ENCODE measurements around the gene PTCHD1. TPM values are rescaled to one million over a fixed set of nuclear protein-coding genes. Genes with fewer than 3 reads are reported as not detected.

Gene PTCHD1
- total RNA-seq, 1 donor from 2014 or later = 0.20 TPM

GRCh38 chrX:23435575-23435974 lies 100.9 kb downstream of the PTCHD1 start:
- no peaks in the 10 kb centered on the region for H3K27me3 ChIP-seq
- intact Hi-C loops (cut with DNase I) = no loop called here
- ATAC-seq (no peak), DNase-seq (no peak)
- no peaks in the 10 kb centered on the region for H3K9me3 ChIP-seq
- no peaks in the 10 kb centered on the region for H3K36me3 ChIP-seq
- H3K4me3 ChIP-seq = no peak overlapping the region
- H3K27ac ChIP-seq = no peak overlapping the region
- TF ChIP-seq CTCF (IDR thresholded peaks at IDR 0.05) = no peak
- H3K4me1 ChIP-seq = no peaks in the 10 kb centered on the region

- no peaks in the 10 kb centered on the region for H3K36me3 ChIP-seq
- no peaks in the 10 kb centered on the region for H3K9me3 ChIP-seq
- no peak for TF ChIP-seq CTCF (IDR thresholded peaks at IDR 0.05)
- intact Hi-C loops (cut with DNase I) = no loop called here
- ATAC-seq (no peak), DNase-seq (no peak)
- H3K4me1 ChIP-seq = no peaks in the 10 kb centered on the region
- no peak overlapping the region for H3K27ac ChIP-seq
- no peak overlapping the region for H3K4me3 ChIP-seq
- H3K27me3 ChIP-seq = no peaks in the 10 kb centered on the region
Observed at GRCh38 chrX:23436875-23437274, 102.2 kb downstream of the PTCHD1 start.

- H3K9me3 ChIP-seq = no peaks in the 10 kb centered on the region
- TF ChIP-seq CTCF (IDR thresholded peaks at IDR 0.05) = no peak
- ATAC-seq (no peak), DNase-seq (no peak)
- H3K4me3 ChIP-seq = no peak overlapping the region
- H3K27ac ChIP-seq = no peak overlapping the region
- H3K4me1 ChIP-seq = no peaks in the 10 kb centered on the region
- no peaks in the 10 kb centered on the region for H3K36me3 ChIP-seq
- intact Hi-C loops (cut with DNase I) = no loop called here
- H3K27me3 ChIP-seq = no peaks in the 10 kb centered on the region
Observed at GRCh38 chrX:23451266-23451665, 116.6 kb downstream of the PTCHD1 start.
